Tibial artery (tissue), 4 donors: ENCODE measurements around the gene ELFN2.

Experiments
- DNase-seq, 2 donors: peaks; one replicate each; pipeline ENCODE4 v3.0.0-alpha.2; 2019
- H3K27ac ChIP-seq, 2 donors: fragments of 200-600 bp; sonication (generic) in 1 of 2; 1 replicate in 1 of 2; 2 replicates in 1 of 2; pipeline ENCODE4 v1.5.1; 2018 to 2019; ENCODE audit warnings: mild to moderate bottlenecking in 1 of 2
- H3K27me3 ChIP-seq, 2 donors: fragments of 200-600 bp; sonication (generic) in 1 of 2; one replicate each; pipeline versions ENCODE4 v1.5.1 to v1.6.0; 2016 to 2019
- H3K36me3 ChIP-seq, 3 donors: fragments of 200-600 bp; sonication (generic) in 2 of 3; one replicate each; pipeline ENCODE4 v1.5.1; 2016 to 2019; ENCODE audit warnings: mild to moderate bottlenecking in 2 of 3
- H3K4me1 ChIP-seq, 4 donors: fragments of 200-600 bp; sonication (generic) in 2 of 4; 1 replicate in 3 of 4; 2 replicates in 1 of 4; pipeline ENCODE4 v1.5.1; 2016 to 2019
- H3K4me3 ChIP-seq, 2 donors: fragments of 200-600 bp; sonication (generic) in 1 of 2; 1 replicate in 1 of 2; 2 replicates in 1 of 2; pipeline ENCODE4 v1.5.1; 2018 to 2019; ENCODE audit warnings: mild to moderate bottlenecking in 2 of 2
- H3K9me3 ChIP-seq, 3 donors: fragments of 200-600 bp; sonication (generic) in 1 of 3; one replicate each; pipeline ENCODE4 v1.5.1; 2016 to 2019
- CTCF ChIP-seq, 2 experiments: fragments of 200-600 bp in 1 of 2; fragments of 450-650 bp in 1 of 2; IDR thresholded peaks; one replicate each; pipeline ENCODE4 v1.5.1; 2017 to 2019; ENCODE audit warnings: antibody characterized with exemption in 2 of 2, mild to moderate bottlenecking in 1 of 2, moderate library complexity in 1 of 2
- intact Hi-C: fragments of 100-400 bp; cut with DNase I; formaldehyde crosslinking; loops from one replicate; pipeline ENCODE4 v1.15.0; 2023; ENCODE audit warnings: low total_unique reads

ELFN2 gene

GRCh38 chr22:37393746-37394145, 33.5 kb downstream of the ELFN2 start:
- Histone ChIP-seq H3K4me3 (no peak overlapping the region), H3K27me3 (peaks cover 0 to 70% of the 10 kb centered on the region in 2 donors), H3K36me3 (no peaks in the 10 kb centered on the region), H3K9me3 (no peaks in the 10 kb centered on the region), H3K4me1 (no peaks in the 10 kb centered on the region), H3K27ac (no peak overlapping the region)
- no peak for DNase-seq
- intact Hi-C loops, result no loop called here
- no peak for TF ChIP-seq CTCF (IDR thresholded peaks at IDR 0.05)

GRCh38 chr22:37392721-37393328, 34.5 kb downstream of the ELFN2 start:
- Histone ChIP-seq H3K4me3 (no peak overlapping the region), H3K27ac (no peak overlapping the region), H3K4me1 (no peaks in the 10 kb centered on the region), H3K36me3 (no peaks in the 10 kb centered on the region), H3K27me3 (peaks cover 0 to 70% of the 10 kb centered on the region in 2 donors), H3K9me3 (no peaks in the 10 kb centered on the region)
- TF ChIP-seq CTCF (IDR thresholded peaks at IDR 0.05), result no peak
- no peak for DNase-seq
- intact Hi-C loops, result no loop called here

DNA sequence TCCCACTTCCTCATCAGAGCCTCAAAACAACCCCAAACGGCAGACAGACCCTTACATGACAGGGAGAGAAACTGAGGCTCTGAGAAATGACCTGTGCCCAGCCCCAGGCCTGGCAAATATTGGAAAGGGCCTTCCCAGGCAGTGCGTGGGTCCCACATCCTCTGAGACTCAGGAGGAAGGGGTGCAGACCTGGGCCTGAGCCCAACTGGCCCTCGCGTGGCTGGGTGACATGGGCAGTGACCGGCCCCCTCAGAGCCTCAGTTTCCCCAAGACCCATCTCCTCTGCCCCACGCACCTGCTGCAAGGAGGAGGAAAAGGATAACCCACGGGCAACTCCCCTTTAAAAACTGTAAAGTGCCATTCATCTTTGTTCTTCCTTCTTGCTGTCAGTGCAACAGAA, 35.6 kb downstream of the ELFN2 start:
- Histone ChIP-seq H3K27ac (no peak overlapping the region), H3K27me3 (peaks cover 0 to 70% of the 10 kb centered on the region in 2 donors), H3K9me3 (no peaks in the 10 kb centered on the region), H3K4me1 (no peaks in the 10 kb centered on the region), H3K36me3 (no peaks in the 10 kb centered on the region), H3K4me3 (no peak overlapping the region)
- no peak for DNase-seq
- intact Hi-C loops, result no loop called here
- no peak for TF ChIP-seq CTCF (IDR thresholded peaks at IDR 0.05)

DNA sequence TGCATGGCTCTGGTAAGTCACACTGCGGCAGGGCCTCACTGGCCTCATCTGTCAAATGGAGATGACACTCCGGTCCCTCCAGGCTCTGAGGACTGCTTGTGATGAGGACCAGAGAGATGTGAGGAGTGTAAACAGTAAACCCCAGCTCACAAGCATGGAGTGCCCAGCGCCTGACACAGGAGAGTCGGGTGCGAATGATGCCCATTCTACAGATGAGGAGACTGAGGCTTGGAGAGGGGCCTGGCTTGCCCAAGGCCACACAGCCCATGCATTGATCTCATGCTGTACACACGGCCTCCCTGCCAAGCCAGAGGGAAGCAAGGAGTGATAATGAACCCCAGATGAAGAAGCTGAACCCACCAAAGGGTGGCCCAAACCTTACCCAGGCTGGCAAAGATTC, 37.2 kb downstream of the ELFN2 start:
- Histone ChIP-seq H3K36me3 (no peaks in the 10 kb centered on the region), H3K9me3 (no peaks in the 10 kb centered on the region), H3K27me3 (peaks cover 0 to 69% of the 10 kb centered on the region in 2 donors), H3K4me1 (no peaks in the 10 kb centered on the region), H3K4me3 (no peak overlapping the region), H3K27ac (no peak overlapping the region)
- intact Hi-C loops, result no loop called here
- no peak for DNase-seq
- no peak for TF ChIP-seq CTCF (IDR thresholded peaks at IDR 0.05)

- H3K36me3 ChIP-seq, result no peaks in the 10 kb centered on the region
- peaks cover 0 to 67% of the 10 kb centered on the region in 2 donors for H3K27me3 ChIP-seq
- intact Hi-C loops, result no loop called here
- H3K9me3 ChIP-seq, result no peaks in the 10 kb centered on the region
- no peak for DNase-seq
- H3K4me1 ChIP-seq, result no peaks in the 10 kb centered on the region
- no peak for TF ChIP-seq CTCF (IDR thresholded peaks at IDR 0.05)
- H3K27ac ChIP-seq, result no peak overlapping the region
- no peak overlapping the region for H3K4me3 ChIP-seq
Measured at GRCh38 chr22:37388538-37388937, 38.7 kb downstream of the ELFN2 start.

DNA sequence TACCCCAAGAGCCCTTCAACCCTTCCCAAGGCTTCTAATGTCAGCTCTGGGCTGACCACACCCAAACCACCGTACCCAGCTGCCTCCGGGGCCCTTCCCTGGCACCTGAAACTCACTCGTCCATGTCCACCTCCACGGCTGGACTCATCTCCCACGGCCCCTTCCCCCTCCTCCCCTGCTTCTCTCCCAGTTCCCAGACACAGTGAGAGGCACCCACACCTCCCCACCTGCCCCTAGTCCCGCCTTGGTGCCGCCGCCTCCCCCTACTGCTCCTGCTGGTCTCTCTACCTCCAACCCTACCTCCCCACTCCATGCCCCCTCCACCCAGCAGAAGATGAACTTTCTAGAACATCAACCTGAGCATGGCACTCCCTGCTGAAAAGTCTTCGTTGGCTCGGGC, 39.5 kb downstream of the ELFN2 start:
- H3K27ac ChIP-seq, result no peak overlapping the region
- H3K4me3 ChIP-seq, result no peak overlapping the region
- no peak for TF ChIP-seq CTCF (IDR thresholded peaks at IDR 0.05)
- no peaks in the 10 kb centered on the region for H3K36me3 ChIP-seq
- no peaks in the 10 kb centered on the region for H3K4me1 ChIP-seq
- no peak for DNase-seq
- H3K9me3 ChIP-seq, result no peaks in the 10 kb centered on the region
- H3K27me3 ChIP-seq, result peaks cover 0 to 68% of the 10 kb centered on the region in 2 donors
- intact Hi-C loops, result no loop called here
